ENCODE results near the gene TEDDM1. TPM values are rescaled to one million over a fixed set of nuclear protein-coding genes. Genes with fewer than 3 reads are reported as not detected.

TEDDM1 gene, protein sequence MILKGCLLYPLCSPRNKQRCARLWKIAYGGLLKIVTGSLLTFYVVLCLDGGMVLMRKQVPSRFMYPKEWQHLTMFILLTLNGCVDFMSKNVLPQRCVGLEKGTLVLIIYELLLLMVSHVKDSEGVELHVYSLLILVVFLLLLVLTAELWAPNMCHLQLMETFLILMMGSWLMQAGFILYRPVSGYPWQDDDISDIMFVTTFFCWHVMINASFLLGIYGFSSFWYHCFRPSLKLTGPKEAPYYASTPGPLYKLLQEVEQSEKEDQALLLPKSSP
- not detected in 2 replicates for total RNA-seq

DNA sequence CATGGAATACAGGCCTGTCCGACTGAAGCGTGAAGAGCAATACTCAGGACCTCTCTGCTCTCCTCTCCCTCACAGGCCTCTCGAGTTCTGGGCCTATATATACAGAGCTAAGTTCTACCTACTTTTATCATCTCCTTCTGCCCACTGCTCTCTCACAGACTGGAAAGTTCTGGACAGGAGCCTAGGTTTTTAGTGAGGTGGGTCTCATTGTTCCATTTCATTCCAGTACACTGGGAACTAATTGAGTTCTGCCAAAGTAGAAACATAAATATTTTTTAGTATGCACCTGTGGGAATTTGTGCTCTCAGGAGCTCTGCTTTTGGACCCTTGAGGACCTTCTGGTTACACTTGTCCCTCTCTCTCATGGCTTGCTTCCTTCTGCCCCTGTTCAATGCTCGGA lies at the start of gene TEDDM1:
TEDDM1 (minus strand) TSS at position 101 of the 400 bp plus-strand sequence. CDS start 182 bp downstream, outside the sequence.

DNA sequence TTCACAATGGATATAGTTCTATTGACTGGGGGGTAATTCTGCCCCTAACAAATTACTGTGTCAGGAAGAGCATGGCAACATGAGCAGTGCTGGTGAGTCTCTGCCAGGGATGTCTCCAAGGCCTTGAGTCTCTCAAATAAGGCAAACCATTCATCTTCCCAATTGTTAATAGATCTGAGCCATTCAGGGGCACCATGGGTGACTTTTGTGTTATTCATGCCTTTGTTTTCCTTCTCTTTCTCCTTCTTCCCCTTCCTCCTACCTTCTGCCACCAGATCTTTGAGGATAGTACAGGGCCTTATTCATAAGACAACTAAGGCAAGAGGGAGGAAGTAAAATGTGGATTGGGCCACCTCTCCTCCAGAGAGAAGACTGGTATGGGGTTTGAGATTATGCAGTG lies 49.6 kb upstream of the TEDDM1 start, which contains the start of gene RGSL1:
RGSL1 (plus strand) TSS at position 60 of the 400 bp plus-strand sequence; CDS start at position 80, 20 bp downstream.

DNA sequence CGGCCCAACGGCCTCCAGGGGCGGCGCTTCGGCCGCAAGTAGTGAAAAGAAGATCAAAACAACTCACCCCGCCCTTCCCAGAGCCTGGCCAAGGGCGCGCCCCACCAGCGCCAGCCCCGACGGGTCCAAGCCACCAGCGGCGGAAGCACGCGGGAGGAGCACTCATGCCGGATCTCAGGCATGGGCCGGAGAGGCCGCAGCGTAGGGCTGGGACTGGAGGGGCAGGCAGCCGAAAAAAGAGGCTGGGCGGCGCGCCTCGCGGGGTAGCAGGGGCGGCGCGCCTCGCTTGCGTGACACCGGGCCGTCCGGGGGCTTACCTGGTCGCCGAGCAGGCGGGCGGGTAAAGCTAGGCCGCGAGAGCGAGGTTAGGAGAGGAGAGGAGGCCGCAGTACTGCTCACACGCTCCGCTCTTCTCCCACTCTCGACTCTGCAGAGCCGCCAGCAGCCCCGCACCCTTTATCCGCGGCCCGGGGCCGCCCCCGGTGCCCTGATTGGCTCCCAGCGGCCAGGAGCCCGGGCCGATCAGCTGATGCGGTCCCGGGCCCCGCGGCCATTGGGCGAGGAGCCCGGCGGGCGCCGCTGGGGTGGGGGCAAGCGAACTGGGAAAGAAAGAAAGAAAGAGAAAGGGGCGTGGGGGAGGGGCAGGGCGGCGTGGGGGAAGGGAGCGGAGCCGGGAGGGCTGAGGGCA lies 9.0 kb downstream of the TEDDM1 start, which contains the start of gene GLUL:
GLUL (minus strand) TSS at position 429 of the 688 bp plus-strand sequence. CDS start 3,053 bp downstream, outside the sequence.

Other genes starting within 250 kb of the TEDDM1 start
- 353 and 531 TPM in 2 replicates for gene GLUL, start 8.9 kb downstream of the TEDDM1 start, total RNA-seq
- gene RGSL1, start 49.5 kb upstream of the TEDDM1 start, total RNA-seq: not detected in 2 replicates
- gene RNASEL, start 188.6 kb upstream of the TEDDM1 start, total RNA-seq: 0.33 and 0.34 TPM in 2 replicates
- 0.98 and 1.3 TPM in 2 replicates for gene RGS16, start 203.7 kb upstream of the TEDDM1 start, total RNA-seq

Data from dermis lymphatic vessel endothelial cell (primary cell).